Glomerular visceral epithelial cell (primary cell): ENCODE results near the gene ZBTB38.

Experiments
- DNase-seq: peaks from one replicate; pipeline ENCODE4 v3.0.0-alpha.2; 2016; ENCODE audit errors: extremely low spot score

The ZBTB38 gene

GRCh38 chr3:141368062-141368924 lies at the start of gene ZBTB38:
Gene ZBTB38 (plus strand): TSS chr3:141368504. CDS start chr3:141442389, 73,885 bp downstream.
- peak; percentile 97 for DNase-seq

GRCh38 chr3:141320399-141321108 lies 47.8 kb upstream of the ZBTB38 start:
- no peak for DNase-seq

GRCh38 chr3:141321109-141321497 lies 47.2 kb upstream of the ZBTB38 start:
- no peak for DNase-seq

DNA sequence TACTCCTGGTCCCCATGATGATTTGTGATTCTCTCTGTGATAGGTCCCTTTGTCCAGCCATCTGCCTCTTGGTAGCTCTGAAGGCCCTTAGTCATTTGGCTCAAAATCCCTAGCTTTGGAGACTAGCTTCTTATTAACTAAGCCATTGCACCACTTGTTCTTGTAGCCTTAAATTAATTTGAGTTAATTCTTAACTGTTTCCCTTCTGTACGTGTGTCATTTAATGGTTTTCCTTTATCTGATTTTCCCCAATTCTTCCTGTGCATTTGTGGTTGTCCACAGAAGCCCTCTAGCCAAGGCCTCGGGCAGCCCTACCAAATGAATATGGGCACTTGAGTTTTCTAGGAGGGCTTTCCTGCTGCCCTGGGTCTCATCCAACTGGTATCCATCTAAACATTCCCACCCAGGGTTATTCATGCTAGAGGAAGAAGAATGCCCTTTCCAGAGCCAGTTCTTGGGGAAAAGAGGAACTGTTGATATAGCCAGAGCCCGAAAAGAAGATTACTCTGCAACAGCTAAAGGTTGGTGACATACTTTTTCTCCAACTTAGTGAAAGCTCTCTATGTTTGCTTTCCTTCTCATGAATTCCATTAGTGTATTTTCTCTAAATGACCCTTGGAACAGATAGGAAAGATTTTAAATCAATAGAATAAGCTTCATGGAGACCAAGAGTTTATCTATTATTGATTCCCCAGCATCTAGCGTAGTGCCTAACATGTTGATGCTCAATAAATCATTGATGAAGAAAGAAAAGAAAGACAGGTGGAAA lies 44.2 kb upstream of the ZBTB38 start:
- DNase-seq, result peak; percentile 78

GRCh38 chr3:141326123-141326522 lies 42.2 kb upstream of the ZBTB38 start:
- DNase-seq, result no peak

DNA sequence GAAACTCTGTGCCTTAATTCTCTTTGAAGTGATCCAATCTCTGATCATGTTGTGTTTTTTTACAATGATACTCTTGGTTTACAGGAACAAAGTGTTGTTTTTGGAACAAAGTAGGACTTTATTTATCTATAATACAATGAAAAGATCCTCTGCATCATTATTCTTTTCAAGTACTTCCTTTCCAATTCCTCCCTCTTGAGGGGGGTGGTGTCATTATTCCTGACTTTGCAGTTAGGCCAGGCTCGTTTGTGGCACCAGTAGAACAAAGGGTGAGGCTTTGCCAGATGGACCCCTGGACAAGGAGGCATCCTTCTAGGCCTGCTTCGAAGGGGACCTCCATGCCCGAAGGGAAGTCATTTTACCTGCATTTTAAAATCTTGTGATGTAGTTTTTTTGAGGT lies 41.7 kb upstream of the ZBTB38 start:
- DNase-seq, result no peak

DNA sequence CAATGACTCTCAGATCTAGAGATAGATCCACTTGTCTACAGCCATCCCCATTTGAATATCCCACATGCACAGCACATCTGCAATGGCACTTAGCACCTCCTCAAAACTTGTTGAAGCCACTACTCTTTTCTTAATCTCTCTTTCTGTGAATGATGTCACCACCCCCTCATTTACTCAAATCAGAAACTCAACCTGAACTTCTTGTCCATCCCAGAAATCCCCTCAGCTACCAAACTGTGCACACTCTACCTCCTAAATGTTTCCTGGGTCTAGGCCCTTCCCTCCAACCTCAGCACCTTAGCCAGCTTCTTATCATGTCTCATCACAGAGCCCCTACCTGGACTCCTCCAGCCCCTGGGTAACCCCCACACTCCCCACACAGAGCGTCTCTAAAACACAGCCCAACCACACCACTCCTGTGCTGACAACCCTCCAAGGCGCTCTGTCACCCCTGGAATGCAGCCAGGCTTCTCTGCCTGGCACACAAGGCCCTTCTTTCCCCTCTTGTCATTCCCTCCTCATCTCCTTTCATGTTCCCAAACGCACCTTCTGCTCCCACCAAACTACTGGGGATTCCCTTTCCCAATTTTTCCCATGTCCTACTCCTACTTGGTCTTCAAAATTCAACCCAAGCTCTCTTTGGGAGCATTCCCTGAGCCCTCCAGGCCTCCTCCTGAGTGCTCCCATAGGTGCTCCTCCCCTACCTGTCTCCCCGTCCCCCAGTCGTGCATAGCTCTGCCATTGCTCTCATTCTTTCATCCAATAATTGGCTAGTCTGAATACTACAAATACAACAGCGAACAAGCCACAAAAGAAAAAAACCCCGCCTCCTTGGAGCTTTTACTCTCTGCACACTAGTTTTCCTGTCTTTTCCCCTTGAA lies 39.8 kb upstream of the ZBTB38 start:
- DNase-seq, result no peak

- no peak for DNase-seq
Measured at GRCh38 chr3:141330235-141330634, 38.1 kb upstream of the ZBTB38 start.

- no peak for DNase-seq
Measured at GRCh38 chr3:141330718-141331376, 37.5 kb upstream of the ZBTB38 start.

- DNase-seq, result peak; percentile 95
Measured at GRCh38 chr3:141331377-141332318, 36.7 kb upstream of the ZBTB38 start.

- DNase-seq, result no peak
Measured at GRCh38 chr3:141332416-141332815, 35.9 kb upstream of the ZBTB38 start.

DNA sequence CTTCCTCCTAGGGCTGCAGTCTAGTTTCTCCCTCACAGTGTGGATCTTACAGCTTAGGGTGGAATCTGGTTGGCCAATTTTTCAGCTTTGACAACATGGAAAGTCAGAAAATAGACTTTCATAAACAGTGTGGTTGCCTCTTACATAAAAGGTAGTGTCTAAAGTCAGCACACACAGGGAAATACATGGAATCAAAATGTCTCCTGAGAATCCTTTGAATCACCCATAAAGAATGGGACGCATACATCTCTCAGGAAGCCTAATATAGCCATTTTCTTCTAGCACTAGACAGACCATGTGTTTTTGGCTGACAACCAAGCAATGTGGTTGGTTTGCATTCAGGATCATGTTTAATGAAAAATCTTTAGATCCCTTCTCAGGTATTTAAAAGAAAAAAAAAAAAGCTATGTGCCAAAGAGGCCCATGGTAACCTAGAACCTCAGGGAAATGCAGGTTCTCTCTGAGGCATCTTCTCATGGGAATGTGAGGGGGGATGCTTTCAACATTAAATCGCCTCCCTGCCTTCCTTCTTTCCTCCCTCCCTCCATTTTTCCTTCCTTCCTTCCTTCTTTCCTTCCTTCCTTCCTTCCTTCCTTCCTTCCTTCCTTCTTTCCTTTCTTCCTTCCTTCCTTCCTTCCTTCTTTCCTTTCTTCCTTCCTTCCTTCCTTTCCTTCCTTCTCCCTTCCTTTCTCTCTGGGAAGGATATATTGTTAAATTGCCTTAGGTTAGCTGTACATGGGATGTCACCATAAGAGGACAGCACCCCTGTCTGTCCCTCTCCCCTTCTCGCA lies 34.3 kb upstream of the ZBTB38 start:
- peak; percentile 33 for DNase-seq

DNA sequence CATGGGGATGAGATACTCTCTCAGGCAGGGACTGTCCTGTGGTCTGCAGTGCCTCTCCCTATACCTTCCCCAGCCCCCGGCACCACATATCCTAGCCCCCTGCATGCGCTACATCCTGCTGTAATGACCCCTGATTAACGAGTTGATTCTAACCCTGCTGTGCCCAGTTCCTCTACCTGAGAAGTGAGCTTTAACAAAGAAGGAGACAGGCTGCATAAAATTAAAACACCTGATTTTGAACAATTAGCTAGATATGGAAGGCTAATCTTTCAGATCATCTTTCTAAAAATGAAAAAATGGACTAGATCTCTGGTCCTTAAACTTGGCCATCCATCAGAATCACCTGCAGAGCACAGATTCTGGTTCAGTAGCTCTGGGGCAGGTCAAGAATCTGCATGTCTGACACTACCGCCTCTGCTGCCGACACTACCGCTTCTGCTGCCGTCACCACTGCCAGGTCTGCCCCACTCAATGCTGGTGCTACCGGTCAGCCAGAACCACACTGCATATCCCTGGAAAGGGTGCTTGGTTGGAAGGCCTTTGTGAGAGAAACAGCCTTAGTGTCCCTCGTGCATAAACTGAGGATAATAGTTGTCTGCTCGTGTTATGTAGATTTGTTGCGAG lies 33.6 kb upstream of the ZBTB38 start:
- no peak for DNase-seq

DNA sequence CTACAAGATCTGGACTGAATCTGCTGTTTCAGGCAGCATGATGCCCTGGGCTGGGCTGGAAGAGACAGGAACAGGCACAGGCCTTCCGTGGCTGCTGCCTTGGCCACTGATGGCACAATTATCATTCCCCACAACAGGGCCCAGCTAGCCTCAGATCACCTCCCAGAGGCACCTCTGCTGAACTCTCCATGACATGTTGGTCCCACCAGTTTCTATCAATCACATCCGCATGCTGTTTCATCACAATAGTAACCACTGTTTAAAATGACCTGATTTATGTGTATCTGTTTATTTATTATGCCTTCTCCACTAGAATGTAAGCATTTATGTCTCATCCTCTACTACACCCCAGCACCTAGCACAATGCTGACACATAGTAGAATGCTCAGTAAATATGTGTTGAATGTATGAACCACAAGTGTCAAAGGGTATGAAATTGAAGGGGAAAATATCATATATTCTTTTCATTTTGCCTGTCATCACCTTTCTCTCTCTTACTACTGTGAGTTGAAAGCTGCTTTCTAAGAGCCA lies 32.7 kb upstream of the ZBTB38 start:
- no peak for DNase-seq

DNA sequence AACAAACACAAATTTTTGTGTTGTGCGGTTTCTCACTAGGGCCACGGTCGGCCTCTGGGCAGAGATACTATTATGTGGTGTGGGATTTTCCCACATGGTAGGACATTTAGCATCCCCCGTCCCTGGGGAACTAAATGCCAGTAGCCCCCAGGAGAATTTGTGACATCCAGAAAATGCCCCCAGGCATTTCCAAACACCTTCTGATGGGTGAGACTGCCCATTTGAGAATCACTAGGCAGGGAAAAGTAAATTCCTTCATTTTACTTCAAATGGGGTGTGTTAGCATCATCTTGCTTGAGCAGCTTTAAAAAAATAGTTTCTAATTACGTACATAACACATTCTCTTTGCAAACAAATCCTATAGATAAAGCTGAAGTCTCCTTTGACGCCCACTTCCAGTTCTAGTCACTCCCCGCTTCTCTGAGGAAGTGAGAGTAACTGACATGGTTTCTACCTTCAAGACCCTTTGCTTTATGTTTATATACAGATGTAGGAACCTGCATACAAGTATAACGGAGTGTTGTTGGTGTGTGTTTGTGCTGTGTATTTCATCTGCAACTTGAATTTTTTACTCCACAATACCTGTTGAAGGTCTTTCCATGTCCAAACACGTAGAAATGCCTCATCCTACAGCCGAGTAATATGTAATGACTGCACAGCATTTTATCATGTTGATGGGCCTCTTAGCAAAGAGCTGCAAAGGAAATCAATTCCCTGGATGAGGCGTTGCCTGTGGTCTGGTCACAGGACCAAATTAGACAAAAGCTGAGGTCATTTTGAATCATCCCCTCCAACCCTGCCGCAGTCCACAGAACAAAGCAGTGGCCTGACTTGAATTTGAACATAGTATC lies 31.4 kb upstream of the ZBTB38 start:
- peak; percentile 85 for DNase-seq

GRCh38 chr3:141337523-141337854 lies 30.8 kb upstream of the ZBTB38 start:
- DNase-seq, result no peak

GRCh38 chr3:141337991-141338390 lies 30.3 kb upstream of the ZBTB38 start:
- no peak for DNase-seq
